HG02852 (cell line): Measurements from ENCODE around the gene IGSF21.

Experiments
- ATAC-seq: cut with Tn5 transposase; IDR thresholded peaks from one replicate; pipeline ENCODE4 v1.9.1; 2021; ENCODE audit warnings: mild to moderate bottlenecking, moderate library complexity; ENCODE audit not compliant: unreplicated experiment

IGSF21 gene

DNA sequence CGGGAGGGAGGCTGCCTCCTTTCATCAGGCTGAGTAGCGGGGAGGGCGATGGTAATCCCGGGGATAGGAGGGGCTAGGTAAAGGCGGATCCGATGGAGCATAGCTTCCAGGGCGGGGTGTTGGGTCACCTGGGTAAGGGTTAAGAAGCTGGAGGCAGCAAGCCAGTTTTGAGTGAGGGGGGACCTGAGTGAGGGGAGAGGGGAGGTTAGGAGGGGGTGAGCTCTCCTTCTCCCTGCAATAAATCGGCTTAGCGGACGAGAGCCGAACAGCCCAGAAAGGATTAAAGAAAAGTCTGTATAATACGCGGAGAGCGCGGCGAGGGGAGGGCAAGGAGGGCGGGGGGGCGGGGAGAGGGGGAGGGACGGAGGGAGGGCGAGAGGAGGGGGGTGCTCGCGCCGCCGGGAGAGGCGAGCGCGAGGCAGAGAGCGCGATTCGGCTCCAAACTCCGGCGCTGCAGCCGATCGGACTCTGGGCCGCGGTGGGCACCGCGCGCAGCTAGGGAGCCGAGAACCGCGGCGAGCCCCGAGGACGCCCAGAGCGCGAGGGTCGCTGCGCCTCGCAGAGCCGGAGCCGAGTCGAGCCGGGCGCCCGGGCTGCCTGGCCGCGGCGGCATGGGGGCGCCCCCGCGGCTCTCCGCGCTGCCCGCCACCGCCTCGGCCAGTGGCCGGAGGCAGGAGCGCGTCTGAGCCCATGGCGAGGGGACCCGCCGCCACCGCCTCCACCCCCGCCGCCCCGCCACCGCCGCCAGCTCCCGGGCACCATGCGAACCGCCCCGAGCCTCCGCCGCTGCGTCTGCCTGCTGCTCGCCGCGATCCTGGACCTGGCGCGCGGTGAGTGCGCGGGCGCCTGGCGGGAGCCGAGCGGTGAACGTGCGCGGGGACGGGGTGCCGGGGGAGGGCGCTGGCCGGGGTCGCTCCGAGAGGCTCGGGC lies at the start of gene IGSF21:
IGSF21 (plus strand) TSS at position 430 of the 930 bp plus-strand sequence; CDS start at position 761, 331 bp downstream.
- no peak for ATAC-seq

DNA sequence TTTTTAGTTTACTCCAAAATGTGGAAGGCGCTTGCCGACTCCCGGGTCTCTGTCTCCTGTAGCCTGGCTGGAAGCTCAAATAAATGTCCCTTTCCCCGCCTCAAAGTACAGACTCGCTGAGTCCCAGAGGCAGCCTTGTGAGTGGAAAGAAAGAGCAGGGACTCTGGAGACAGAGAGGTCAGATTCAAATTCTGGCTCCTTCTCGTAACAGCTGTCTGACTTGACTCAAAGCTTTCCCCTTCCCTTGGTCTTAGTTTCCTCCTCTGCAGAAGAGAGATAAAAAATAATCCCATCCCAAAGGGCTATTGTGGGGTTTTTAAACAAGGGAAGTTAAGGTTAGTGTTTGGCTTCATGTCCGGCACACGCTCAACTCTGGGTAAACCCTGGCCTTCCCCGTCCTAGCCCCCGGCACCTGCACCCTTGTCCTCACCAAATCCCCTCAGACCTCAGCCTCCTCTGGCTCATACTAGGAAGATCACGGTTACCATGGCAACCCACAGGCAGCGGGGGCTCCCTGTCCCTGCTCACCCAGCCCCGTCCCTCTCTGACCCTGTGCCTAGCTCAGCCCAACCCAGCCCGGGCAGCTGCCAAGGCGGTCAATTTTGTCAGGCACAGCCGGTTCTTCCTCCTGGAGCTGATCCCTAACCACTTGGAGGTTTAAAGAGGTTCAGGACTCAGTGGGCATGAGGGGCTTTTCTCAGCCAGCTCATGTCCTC lies 49.2 kb upstream of the IGSF21 start:
- no peak for ATAC-seq

DNA sequence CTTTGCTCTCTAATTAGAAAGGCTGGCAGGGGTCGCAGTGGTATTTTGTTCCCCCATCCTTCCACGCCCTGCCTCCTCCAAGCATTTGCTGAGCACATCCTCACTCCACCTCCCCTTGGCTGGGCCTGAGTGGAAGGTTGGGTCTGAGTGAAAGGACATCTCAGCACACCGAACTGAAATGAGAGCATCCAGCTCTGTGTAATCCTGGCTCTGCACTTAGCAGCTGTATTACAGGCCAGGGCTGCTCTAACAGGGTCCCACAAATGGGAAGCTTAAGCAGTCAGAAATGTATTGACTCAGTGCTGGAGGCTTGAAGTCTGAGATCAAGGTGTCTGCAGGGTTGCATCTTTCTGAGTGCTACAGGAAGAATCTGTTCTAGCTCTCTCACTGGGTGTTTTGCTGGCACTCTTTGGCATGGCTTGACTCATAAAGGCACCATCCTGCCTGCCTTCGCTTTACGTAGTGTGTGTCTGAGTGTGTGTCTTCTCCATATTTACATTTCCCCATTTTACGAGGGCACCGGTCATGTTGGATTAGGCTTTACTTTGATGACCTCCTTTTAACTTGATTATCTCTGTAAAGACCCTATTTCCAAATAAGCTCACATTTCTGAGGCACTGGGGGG lies 48.5 kb upstream of the IGSF21 start:
- no peak for ATAC-seq

DNA sequence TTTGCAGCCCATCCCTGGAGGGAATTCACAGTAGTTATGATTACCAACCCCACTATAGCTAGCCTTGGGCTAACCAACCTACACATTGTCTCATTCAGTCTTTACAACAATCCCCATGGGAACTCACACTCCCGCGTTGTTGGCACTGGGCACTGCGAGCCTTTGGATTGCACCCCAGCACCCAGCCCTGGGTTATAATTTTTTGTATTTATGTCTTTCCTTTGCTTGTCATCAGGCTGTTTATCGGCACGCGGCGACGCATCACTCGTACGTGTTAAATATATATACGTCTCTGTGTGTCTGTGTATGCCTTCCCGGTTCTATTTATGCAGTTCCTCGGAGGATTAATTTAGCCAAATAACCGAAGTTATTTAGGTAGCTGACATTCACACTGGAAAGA lies 47.2 kb upstream of the IGSF21 start:
- no peak for ATAC-seq

DNA sequence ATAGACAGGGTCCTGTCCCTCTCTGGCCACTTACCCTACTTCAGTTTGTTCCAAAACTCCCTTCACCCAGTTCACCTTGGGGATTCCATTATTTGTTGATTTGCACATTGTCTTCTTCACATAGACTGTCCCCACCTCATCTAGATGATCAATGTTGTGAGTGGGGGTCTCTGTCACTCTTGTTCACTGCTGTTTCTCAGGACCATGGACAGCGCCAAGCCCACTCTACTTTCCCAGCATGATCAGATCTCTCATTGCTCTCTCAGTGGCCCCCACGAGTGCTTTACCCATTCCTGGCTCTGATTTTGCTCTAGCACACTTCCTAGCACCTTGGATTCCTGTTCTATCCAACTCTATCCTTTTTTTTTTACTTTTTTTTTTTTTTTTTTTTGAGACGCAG lies 45.4 kb upstream of the IGSF21 start:
- ATAC-seq = no peak

DNA sequence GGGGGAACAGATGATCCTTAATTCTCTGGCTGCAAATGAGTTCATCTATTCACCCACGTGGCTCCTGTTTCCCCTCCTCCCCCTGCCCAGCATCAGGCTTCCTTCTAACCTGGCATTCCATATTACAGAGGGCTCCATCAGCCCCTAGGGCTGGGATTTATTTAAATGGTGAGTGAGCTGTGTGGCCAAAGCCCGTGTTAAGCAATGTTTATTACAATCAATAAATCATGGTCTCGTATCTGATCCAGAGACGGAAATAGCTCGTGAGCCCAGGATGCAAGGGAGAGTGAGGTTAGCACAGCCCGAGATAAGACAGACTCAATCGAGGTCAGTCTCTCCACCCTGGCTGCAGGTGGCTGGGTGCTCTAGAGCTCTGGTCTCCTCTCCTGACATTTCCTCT lies 43.1 kb upstream of the IGSF21 start:
- ATAC-seq = no peak

DNA sequence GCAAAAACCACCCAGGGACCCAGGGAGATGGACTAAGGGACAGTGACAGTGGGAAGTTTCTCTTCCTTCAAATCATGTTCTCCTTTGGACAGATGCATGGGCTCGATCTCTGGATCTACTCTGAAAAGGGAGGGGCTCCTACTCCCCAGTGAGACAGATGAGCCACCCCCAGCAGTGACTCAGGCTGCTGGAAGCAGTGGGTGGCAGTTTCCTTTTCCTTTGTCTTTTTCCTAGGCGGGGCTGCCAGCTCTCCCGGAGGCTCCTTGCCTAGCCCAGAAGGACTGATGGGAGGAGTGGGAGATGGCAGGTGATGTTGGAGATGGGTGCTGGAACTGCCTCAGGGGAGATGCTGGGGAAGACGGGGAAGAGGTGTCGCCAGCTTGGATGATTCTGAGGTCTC lies 41.0 kb upstream of the IGSF21 start:
- no peak for ATAC-seq

DNA sequence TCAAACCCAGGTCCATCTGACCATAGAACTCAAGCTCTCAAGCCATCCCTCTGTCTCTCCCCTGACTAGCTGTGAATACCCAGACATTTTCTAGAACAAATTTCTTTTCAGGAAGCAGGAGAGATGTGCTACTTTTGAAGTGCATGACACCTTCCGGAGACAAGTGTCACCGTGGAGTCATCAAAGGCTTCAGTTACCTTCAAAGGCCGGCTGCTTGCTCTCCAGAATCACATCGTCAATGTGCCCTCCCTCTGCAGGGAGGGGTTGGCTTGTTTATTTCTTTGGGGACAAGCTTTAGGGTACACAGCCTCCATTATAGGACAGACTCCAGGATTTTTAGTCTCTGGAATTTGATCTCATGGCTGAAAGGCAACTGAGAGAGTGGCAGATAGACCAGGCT lies 37.7 kb upstream of the IGSF21 start:
- no peak for ATAC-seq

DNA sequence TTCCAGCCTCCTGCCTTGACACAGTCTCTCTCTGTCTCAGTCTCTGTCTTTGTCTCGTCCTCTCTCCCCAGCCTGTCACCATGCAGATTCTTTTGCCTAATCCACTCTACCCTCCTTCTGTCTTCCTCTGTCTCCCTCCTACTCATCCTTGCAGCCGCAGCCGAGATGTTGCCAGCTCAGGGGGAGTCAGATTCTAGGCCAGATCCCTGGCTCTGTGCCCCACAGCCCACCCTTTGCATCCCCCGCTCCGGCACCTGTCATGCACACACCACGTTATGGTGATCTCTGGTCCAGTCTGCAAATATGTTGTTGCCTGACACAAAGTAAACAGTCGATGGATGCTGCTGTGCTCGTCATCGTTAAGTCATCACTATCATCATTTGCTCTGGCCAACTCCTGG lies 35.5 kb upstream of the IGSF21 start:
- ATAC-seq = no peak

DNA sequence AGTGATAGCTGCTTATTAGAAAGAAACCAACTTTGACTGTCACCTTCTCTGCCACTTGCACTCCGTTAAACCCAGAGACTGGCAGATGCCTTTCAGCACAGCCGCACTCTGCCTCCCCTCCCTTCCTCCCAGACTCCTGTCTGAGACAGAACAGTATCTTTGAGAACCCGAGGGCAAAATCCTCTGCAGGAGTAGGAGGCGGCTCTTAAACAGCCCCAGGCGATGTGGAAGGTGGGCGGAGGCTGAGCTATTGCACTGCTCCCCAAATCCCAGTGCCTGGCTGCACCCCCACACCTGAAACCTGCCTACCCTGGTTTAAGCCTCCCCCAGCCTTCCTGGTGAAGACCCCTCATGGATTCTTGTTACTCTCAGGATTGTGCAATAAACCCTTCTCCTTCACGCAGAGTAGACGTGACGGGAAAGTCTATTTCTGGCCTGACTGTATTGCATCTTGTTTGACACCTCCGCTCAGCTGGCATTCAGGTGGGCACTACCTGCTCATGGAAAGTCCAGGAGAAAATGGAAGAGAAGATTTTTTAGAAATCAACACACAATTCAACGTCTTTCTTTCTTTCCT lies 34.4 kb upstream of the IGSF21 start:
- no peak for ATAC-seq

DNA sequence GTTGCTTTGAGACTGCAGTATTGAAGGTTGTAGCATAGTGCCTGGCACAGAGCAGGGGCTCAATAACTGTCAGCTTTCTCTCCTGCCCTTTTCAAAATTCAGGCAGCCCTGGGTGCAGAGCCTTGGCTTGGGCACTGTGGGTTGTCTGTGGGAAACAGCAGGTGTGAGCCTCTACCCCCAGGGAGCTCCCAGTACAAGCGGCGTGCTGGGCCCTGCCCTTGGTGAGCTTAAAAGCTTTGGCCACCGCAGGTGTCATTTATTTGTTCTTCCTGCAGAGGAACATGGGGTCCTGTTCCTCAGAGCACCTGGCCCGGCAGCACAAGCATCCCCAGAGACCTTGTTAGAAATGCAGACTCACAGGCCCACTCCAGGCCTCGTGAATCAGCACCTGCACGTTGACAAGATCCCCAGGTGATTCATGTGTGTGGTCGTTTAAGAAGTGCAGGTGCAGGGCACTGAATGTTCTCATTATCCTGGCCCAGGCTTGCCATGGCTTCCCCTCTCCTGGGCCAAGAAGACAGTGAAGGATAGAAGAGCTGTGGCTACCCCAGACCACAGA lies 29.9 kb upstream of the IGSF21 start:
- ATAC-seq = no peak

DNA sequence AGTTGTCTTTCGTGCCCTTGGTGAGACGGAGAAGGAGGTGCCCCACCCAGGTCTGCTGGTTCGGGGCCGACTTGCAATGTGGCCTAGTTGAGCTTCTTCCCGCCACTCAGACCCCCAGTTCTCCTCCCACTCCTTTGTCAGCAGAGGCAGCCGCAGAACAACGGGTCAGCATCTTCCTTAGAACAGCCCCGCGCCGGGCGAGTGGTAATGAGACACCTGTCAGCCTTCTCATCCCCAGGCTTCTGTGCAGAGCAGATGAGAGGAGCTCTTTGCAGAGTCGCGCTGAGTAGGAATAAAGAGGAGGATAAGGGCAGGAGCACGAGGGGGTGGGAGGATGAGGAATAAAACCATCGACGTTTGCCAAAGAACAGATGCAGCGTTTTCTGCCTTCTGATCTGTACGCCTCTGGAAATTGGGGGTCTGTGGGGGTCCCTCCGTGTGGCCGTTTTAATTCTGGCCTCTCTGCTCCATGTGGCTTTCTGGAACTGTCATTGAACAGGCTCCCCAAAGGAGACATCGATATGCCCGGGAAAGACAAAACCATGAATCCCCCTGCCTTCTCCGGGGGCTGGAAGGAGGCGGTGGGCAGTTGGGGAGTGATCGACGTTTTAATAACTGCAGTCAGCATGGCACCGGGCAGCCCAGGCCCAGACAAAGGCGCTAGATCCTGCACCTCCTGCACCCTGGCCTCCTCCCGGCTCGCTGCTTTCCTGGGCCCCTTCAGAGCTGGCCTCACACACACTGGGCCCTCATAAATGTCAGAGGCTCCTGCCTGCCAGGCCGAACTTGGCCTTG lies 27.5 kb upstream of the IGSF21 start:
- ATAC-seq = no peak

DNA sequence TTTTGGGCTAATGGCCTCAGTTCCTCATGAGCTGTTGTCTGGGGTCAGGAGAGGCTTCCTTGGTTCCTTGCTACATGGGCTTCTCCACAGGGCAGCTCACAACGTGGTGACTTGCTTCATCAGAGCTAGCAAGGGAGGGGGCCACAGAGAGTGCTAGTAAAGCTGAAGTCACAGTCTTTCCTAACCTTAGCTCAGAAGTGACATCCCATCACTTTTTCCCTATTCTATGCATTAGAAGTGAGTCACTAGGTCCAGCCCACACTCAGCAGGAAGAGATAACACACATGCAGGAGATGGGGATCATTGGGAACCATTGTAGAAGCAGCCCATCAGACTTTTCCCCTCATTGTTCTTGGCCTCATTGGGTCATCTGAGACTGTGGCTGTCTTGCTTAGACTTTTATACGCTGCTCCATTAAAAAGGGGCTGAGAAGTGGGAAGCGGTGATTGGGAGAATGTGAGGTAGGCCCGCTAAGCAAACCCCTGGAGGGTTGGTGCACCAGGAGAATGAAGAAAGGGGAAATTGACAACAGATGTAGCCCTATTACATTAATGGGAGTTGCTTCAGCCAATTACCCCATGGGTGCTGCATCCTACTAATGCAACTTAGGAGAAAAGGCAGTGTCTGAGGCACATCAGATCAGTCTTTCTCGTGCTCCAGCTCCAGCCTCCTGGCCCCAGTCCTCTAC lies 22.1 kb upstream of the IGSF21 start:
- ATAC-seq = no peak

DNA sequence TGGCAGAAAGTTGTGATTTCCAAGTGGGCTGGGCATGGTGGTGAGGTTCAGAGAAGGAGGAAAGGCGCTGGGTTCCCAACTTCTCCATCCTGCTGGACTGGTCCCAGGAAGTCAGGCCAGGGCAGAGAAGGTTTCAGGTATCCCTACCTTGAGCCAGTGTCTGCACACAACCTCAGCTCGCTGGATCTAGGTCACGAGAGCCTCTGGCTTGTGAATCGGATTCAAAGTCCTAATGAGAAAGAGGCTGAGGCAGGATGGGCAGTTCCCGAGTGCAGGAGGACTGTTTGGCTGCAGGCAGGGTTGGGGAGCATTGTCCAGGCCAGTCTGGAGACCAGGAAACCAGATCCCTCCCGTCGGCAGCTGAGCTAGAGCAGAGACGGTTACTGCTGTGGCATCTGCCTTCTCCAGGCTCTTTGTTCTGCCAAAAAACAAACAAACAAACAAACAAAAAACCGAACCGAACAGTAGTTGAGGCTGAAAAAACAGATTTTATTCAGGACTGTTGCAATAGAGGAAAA lies 19.5 kb upstream of the IGSF21 start:
- no peak for ATAC-seq

DNA sequence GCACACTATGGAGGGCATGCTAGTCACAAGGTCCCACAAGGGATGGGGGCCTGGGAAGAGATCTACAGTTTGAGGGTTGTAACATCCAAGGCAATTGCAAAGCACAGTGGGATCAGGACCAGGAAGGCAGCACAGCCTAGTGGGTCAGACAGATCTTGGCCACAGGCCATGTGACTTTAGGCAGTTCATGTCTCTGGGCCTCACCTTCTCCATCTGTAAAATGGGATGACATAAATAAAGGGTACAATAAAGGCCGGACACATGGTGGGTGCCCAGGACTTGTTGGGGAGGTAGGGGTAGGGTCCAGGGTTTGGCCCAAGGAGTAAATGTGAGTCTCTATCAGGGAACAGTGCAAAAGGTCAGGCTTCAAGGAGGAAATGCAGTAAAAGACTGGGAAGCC lies 18.1 kb upstream of the IGSF21 start:
- ATAC-seq = no peak

DNA sequence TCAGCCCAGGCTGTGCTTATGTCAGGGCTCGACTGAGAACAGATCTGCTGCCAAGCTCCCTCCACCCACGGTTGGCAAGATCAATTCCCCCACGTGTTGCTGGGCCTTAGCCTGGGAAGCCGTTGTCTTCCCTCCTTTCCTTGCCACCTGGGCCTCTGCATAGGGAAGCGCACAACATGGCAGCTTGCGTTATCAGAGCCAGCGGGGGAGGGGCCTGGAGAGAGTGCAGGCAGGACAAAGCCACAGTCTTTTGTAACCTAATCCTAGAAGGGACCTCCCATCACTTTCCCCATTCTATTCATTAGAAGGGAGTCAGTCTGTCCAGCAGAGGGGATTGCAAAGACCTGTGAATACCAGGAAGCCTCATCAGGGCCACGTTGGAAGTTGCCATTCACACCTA lies 17.0 kb upstream of the IGSF21 start:
- ATAC-seq = no peak

DNA sequence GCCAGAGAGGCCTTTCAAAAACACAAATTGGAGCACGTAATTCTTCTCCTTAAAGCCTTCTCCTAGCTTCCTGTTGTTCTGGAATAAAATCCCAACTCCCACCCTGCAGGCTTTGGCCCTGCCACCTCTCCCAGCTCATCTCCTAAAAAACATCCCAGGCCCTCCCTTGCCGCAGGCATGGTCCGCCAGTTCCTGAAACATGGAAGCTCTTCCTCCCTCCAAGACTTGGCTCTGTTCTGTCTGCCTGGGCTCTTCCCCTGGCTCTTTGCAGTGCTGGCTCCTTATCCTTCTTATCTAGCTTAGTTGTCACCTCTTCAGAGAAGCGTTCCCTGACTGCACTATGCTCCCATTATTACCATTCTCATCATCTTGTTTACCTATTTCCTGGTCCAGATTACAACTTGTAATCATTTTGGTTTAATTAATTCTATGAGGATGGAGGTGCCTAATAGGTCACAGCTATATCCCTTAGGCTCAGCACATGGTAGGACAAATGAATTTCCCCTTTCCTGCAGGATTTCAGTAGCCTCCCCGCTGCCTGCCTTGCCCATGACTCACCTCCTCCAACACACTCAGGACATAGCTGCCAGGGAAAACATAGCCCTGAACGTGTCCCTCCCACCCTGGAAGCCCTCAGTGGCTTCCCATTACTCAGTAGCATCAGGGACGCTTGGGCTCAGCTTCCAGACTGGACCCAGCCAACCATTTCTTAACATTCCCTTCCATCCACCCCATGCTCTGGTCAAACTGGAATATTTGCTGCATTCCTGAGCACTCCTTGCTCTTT lies 15.7 kb upstream of the IGSF21 start:
- no peak for ATAC-seq

DNA sequence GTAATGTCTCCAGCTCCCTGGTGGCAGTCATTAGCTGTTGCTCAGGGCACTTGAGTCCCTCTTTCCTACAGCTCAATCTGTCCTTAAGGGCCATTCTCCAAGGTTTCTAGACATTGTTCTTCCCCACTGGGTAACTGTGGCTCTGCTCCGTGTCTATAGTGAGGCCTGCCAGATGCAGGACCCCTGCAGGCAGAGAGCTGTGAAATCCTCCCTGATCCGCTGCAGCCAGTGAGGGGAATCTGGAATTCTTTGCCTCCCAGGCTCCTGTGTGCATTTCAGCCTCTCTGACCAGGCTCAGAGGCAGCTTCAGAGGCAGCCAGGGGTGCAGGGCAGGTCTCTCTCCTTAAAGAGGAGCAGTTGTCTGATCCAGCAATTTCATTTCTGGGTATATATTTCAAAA lies 14.4 kb upstream of the IGSF21 start:
- no peak for ATAC-seq

DNA sequence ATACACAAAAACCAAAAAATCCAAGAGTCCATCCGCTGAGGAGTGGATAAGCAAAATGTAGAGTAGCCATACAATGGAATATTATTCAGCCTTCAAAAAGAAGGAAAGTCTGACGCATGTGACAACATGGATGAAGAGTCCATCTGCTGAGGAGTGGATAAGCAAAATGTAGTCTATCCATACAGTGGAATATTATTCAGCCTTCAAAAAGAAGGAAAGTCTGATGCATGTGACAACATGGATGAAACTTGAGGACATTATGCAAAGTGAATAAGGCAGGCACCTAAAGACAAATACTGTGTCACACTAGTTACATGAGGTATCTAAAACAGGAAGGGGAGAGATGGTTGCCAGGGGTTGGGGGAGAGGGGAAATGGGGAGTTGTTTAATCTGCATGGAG lies 14.0 kb upstream of the IGSF21 start:
- ATAC-seq = no peak
